Esophagus mucosa (tissue), 1 donor: ENCODE data around the gene LOXL4. TPM values are rescaled to one million over a fixed set of nuclear protein-coding genes. Genes with fewer than 3 reads are reported as not detected.
A peak's percentile ranks its signal among the peaks of the same experiment; 100 is the strongest.

Experiments
- ATAC-seq: fragments of 200-7000 bp; cut with Tn5 transposase; one replicate; pipeline ENCODE4 v1.9.1; 2020
- total RNA-seq: library from RNA; stranded (reverse); gene quantifications from one replicate; pipeline ENCODE4 v1.2.4, GENCODE V29; 2023
- donor health status: DM: yes; HTN: yes; CAD: no.

Gene LOXL4
- total RNA-seq, 1 donor from 2014 or later = 1.1 TPM

- ATAC-seq = no peak
Measured at GRCh38 chr10:98263088-98263487, 4.9 kb downstream of the LOXL4 start.

- peak; percentile 50 for ATAC-seq
Measured at GRCh38 chr10:98262571-98262970, 5.4 kb downstream of the LOXL4 start.

GRCh38 chr10:98261436-98262277 lies 6.3 kb downstream of the LOXL4 start:
- no peak for ATAC-seq

DNA sequence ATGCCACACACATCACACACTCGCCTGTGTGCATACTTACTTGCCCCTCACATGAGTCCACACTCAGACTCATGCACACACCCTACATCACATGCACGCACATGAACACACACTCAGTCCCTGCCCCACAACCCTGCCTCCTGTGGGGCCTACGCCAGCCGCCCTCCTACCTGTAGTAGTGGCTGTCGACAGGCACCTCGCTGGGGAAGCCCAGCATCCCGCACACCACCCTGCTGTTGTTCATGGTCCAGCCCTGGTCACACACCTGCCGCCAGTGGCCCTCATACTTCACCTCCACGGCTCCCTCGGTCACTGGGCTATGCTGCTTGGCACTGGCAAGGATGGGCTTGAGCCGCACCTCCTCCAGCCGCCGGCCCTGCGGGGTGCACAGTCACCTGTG lies 7.2 kb downstream of the LOXL4 start:
- no peak for ATAC-seq

- ATAC-seq = no peak
Measured at GRCh38 chr10:98260350-98260749, 7.6 kb downstream of the LOXL4 start.

DNA sequence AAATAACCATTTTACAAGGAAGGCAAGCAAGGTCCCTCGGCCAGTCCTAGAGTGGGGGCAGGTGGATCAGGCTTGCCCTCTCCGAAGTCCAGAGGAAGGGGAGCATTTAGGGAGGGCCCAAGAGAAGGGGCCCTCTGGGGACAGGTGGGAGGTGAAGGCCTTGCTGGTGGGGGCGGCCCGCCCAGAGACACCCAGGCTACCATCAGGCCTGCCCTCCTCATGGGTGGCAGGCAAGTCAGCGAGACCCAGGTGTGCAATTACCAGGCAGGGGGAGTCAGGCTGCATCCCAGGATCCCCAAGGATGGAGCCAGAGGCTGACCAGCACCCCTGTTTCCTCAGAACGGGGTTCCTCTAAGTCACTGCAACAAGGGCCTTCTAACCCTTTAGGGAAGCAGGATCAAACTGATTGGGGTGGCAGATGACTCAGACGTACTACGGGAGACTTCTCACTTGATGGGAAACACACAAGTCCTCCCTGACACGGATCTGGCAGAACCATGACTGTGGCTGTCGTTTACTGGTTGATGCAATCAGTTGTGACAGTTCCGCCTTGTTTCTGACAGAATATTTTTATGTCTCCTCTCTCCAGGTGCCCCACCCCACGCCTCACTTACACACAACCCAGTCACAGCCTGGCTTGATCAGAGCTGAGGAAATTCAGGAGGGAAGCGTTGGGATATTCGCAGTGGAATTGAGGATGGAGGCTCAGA lies 8.2 kb downstream of the LOXL4 start:
- peak; percentile 50 for ATAC-seq

GRCh38 chr10:98258683-98259454 lies 9.1 kb downstream of the LOXL4 start:
- ATAC-seq = no peak

GRCh38 chr10:98257961-98258360 lies 10.0 kb downstream of the LOXL4 start:
- ATAC-seq = no peak

DNA sequence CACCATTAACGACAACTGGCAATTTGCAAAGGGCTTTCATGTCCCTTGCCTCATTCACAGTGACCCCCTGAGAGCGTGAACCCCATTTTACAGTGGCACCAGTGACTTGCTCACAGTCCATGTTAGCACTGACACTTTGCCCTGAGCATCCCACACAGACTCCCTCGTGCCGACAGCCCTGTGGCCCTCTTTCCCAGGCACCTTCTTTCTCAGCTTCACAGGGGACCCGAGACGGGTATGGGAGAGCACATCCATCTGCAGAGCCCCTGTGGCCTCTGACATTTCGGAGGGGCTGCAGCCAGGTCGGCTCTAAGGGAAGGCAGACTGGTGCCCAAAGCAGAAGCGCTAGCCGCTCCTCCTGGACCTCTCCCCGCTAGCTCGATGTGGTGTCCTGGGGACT lies 10.8 kb downstream of the LOXL4 start:
- no peak for ATAC-seq

- ATAC-seq = no peak
Measured at GRCh38 chr10:98256692-98257091, 11.3 kb downstream of the LOXL4 start.

DNA sequence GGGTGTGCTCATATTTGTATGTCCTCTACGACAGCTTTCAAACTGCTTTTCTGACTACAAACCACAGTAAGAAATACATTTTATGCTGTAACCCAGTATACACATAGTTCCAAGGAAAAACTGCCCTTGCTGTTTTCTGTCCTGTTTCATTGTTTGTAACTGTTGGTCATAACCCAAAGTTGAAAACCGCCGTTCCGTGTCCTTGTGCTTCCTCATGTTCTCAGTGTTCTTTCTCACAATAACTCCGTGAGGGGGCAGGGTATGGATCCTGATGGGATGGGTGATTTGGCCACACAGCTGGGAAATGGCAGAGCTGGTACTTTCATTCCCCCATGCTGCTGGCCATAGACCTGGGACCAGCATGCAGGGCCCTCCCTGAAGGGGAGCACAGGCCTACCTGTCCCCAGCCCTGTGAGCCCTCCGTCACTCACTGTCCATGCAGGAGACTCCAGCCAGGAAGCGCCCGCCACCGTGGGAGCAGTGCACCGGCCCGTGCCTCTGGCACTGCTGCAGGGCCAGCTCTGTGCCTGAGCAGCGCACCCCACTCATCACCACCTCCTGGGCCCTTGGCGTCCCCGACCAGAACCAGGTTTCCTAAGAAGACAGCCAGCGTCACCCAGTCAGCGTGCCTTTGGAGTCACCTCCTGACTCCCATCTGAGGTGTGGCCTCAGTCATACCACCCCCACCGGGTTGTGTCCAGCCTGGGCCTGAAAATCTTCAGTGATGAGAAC lies 12.7 kb downstream of the LOXL4 start:
- ATAC-seq = no peak

- no peak for ATAC-seq
Measured at GRCh38 chr10:98254234-98254974, 13.6 kb downstream of the LOXL4 start.

GRCh38 chr10:98253499-98253898 lies 14.5 kb downstream of the LOXL4 start:
- ATAC-seq = peak; percentile 12

- ATAC-seq = no peak
Measured at GRCh38 chr10:98252464-98252863, 15.5 kb downstream of the LOXL4 start.

- peak; percentile 61 for ATAC-seq
Measured at GRCh38 chr10:98251399-98251798, 16.6 kb downstream of the LOXL4 start.

DNA sequence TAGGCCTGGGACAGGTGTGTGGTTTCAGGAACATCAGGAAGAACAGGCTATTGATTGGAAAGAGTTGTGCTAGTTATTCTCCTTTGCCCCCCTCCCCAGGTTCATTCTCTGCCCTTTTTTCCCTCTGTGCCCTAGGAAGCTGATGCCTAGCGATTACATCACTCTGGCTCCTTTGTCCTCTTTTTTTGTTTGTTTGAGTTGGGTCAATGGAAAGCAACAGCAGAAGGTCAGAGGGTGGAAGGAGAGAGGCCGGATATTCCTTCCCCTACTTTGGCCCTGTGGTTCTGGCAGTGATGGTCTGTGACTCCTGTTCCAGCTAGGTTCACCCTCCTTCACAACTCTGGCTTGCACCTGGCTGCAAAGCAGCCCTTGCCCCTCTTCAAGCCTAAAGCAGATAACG lies 18.9 kb downstream of the LOXL4 start:
- ATAC-seq = no peak

- no peak for ATAC-seq
Measured at GRCh38 chr10:98248018-98248417, 20.0 kb downstream of the LOXL4 start.

GRCh38 chr10:98246911-98247805 lies 20.8 kb downstream of the LOXL4 start:
- ATAC-seq = no peak

DNA sequence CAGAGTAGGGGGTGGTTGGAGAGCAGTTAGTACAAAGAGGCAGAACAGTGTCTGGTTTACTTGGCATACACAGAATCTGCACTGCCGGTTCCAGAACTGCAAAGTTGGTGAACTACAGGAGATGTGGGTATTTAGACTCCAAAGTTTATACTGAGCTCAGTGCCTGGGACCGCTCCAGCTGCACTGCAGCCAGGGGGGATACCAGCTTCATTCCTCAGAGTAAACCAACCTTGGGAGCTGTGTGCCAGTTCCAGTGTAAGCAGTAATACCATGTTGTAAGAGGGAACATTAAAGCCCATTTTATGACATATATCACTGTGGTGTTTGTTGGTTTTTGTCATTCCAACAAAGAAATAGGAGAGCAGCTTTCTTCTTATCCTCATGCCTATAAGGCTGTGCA lies 23.4 kb downstream of the LOXL4 start:
- ATAC-seq = no peak

- no peak for ATAC-seq
Measured at GRCh38 chr10:98244141-98244540, 23.9 kb downstream of the LOXL4 start.

DNA sequence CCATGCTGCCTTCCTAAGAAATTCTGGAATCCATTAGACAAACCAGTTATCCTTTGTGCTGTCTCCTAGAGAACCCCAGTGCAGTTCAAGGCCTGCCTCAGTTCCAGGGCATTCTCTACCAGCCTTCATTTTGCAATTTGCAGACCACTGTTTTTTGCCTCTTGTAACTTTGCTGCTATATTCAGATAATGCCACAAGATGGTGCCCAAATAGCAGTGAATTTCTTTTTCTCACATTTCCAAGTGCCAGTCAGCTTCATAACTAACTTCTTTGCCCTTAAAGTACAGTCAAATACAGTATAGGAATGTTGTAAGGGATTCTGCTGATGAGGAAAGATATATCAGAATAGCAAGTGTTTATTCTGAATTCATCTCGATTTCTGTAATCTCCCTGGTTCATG lies 25.2 kb downstream of the LOXL4 start:
- no peak for ATAC-seq
